Endodermal cell (in vitro differentiated cells): Measurements from ENCODE around the gene CES3. TPM values are rescaled to one million over a fixed set of nuclear protein-coding genes. Genes with fewer than 3 reads are reported as not detected.
"Not testable (repeated sequence)": the region's sequence is repeated elsewhere in the genome, so short reads cannot be mapped to it uniquely, and the experiment has no call there.

Experiments
- DNase-seq: peaks from one replicate; pipeline ENCODE4 v3.0.0-alpha.2; 2017
- H3K27ac ChIP-seq: 2 replicates; pipeline ENCODE4 v1.5.1; 2013; ENCODE audit warnings: mild to moderate bottlenecking, low read depth, low read length, moderate library complexity
- H3K27me3 ChIP-seq: 2 replicates; pipeline ENCODE4 v1.6.1; 2013; ENCODE audit warnings: mild to moderate bottlenecking, low read length, moderate library complexity; ENCODE audit not compliant: insufficient read depth, control insufficient read depth, poor library complexity, severe bottlenecking
- H3K36me3 ChIP-seq: 2 replicates; pipeline ENCODE4 v1.7.0; 2013; ENCODE audit warnings: mild to moderate bottlenecking, low read length, moderate library complexity; ENCODE audit not compliant: control insufficient read depth, insufficient read depth
- H3K4me1 ChIP-seq: one replicate; pipeline ENCODE4 v1.7.0; 2013; ENCODE audit warnings: low read length; ENCODE audit not compliant: control insufficient read depth, insufficient read depth
- H3K4me3 ChIP-seq: 2 replicates; pipeline ENCODE4 v1.5.1; 2013; ENCODE audit warnings: mild to moderate bottlenecking, low read length, moderate library complexity
- H3K9ac ChIP-seq: 2 replicates; pipeline ENCODE4 v1.6.1; 2013; ENCODE audit warnings: mild to moderate bottlenecking, low read length, moderate library complexity; ENCODE audit not compliant: poor library complexity, severe bottlenecking; ENCODE audit errors: extremely low read depth
- H3K9me3 ChIP-seq: 2 replicates; pipeline ENCODE4 v1.6.1; 2013; ENCODE audit warnings: mild to moderate bottlenecking, low read length, moderate library complexity; ENCODE audit not compliant: control insufficient read depth
- H3K27ac Mint-ChIP-seq: 2 replicates; pipeline ENCODE4 v1.8.0; 2020; ENCODE audit warnings: mixed read lengths
- H3K27me3 Mint-ChIP-seq: 2 replicates; pipeline ENCODE4 v1.8.0; 2021; ENCODE audit warnings: mild to moderate bottlenecking, mixed read lengths; ENCODE audit not compliant: insufficient read depth
- H3K36me3 Mint-ChIP-seq: 2 replicates; pipeline ENCODE4 v1.8.0; 2020; ENCODE audit warnings: low read depth, mixed read lengths
- H3K4me1 Mint-ChIP-seq: 2 replicates; pipeline ENCODE4 v1.8.0; 2020; ENCODE audit warnings: mixed read lengths
- H3K4me3 Mint-ChIP-seq: 2 replicates; pipeline ENCODE4 v1.8.0; 2020; ENCODE audit warnings: mild to moderate bottlenecking, moderate library complexity, mixed read lengths
- H3K9me3 Mint-ChIP-seq: 2 replicates; pipeline ENCODE4 v1.8.0; 2020; ENCODE audit warnings: mild to moderate bottlenecking, mixed read lengths
- WGBS, 2 experiments: methylation state at CpG; one replicate each; pipeline versions ENCODE4 v1.1.5 to v1.1.7; 2013; ENCODE audit warnings: missing lambda C conversion rate in 2 of 2, mixed read lengths in 1 of 2; ENCODE audit not compliant: insufficient coverage in 1 of 2, insufficient read length in 1 of 2; 5-methylcytosine and 5-hydroxymethylcytosine counted together
- total RNA-seq, 2 donors: library from RNA; stranded (reverse); fragmentation: NEBNext Ultra II Directional in 1 of 2; extraction: Animal tissue kit (Norgen Biotek cat#: 25700) in 1 of 2; gene quantifications; 2 replicates in 1 of 2; 3 replicates in 1 of 2; pipeline ENCODE4 v1.2.1, GENCODE V29; 2021
- TF ChIP-seq, protein P1 (sequence below): fragments of 200-600 bp; sonication (generic); conservative IDR thresholded peaks from 2 replicates; pipeline ENCODE4 v1.5.0; 2021; ENCODE audit warnings: antibody characterized with exemption, mild to moderate bottlenecking

The CES3 gene
- total RNA-seq, 2 donors from 2014 or later, result 2.7 to 3.8 TPM

GRCh38 chr16:66943426-66944053 is 17.5 kb upstream of the CES3 start:
- peaks cover 26% of the 10 kb centered on the region for H3K36me3 ChIP-seq
- H3K4me1 Mint-ChIP-seq, result no peaks in the 10 kb centered on the region
- no peak for DNase-seq
- H3K27me3 Mint-ChIP-seq, result peaks cover 6% of the 10 kb centered on the region
- no peaks in the 10 kb centered on the region for H3K9me3 Mint-ChIP-seq
- H3K4me1 ChIP-seq, result no peaks in the 10 kb centered on the region
- H3K4me3 ChIP-seq, result no peak overlapping the region
- TF ChIP-seq, protein P1, sequence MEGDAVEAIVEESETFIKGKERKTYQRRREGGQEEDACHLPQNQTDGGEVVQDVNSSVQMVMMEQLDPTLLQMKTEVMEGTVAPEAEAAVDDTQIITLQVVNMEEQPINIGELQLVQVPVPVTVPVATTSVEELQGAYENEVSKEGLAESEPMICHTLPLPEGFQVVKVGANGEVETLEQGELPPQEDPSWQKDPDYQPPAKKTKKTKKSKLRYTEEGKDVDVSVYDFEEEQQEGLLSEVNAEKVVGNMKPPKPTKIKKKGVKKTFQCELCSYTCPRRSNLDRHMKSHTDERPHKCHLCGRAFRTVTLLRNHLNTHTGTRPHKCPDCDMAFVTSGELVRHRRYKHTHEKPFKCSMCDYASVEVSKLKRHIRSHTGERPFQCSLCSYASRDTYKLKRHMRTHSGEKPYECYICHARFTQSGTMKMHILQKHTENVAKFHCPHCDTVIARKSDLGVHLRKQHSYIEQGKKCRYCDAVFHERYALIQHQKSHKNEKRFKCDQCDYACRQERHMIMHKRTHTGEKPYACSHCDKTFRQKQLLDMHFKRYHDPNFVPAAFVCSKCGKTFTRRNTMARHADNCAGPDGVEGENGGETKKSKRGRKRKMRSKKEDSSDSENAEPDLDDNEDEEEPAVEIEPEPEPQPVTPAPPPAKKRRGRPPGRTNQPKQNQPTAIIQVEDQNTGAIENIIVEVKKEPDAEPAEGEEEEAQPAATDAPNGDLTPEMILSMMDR, result no peak
- no peak overlapping the region for H3K27ac ChIP-seq
- H3K36me3 Mint-ChIP-seq, result peaks cover 23% of the 10 kb centered on the region
- WGBS, 2 experiments, result 95 to 100% methylated on average over 10 to 15 of the region's 15 CpGs
- H3K27ac Mint-ChIP-seq, result no peak overlapping the region
- H3K27me3 ChIP-seq, result peaks cover 14% of the 10 kb centered on the region
- H3K4me3 Mint-ChIP-seq, result no peak overlapping the region
- H3K9me3 ChIP-seq, result no peaks in the 10 kb centered on the region
- no peak overlapping the region for H3K9ac ChIP-seq

GRCh38 chr16:66944054-66944441 is 17.0 kb upstream of the CES3 start:
- H3K4me1 Mint-ChIP-seq, result no peaks in the 10 kb centered on the region
- H3K27me3 ChIP-seq, result peaks cover 19% of the 10 kb centered on the region
- no peak for DNase-seq

DNA sequence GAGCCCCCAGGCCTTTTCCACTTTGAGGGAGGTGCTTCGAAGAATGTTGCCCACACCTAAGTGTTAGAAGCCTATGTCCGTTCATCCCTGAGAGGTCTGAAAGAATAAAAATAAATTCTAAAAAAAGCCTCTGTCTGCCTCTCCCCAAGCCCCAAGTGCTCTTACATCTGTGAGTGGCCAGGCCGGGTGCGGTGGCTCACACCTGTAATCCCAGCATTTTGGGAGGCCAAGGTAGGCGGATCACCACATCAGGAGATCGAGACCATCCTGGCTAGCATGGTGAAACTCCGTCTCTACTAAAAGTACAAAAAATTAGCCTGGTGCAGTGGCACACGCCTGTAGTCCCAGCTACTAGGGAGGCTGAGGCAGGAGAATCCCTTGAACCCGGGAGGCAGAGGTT is 16.1 kb upstream of the CES3 start:
- 92 to 100% methylated on average over 7 to 9 of the region's 9 CpGs for WGBS, 2 experiments
- peaks cover 16% of the 10 kb centered on the region for H3K36me3 ChIP-seq
- DNase-seq, H3K4me3 Mint-ChIP-seq, H3K27ac Mint-ChIP-seq, H3K9me3 ChIP-seq, H3K4me1 ChIP-seq, H3K4me1 Mint-ChIP-seq, H3K9me3 Mint-ChIP-seq, H3K9ac ChIP-seq, H3K4me3 ChIP-seq, H3K27ac ChIP-seq: not testable (repeated sequence)
- H3K36me3 Mint-ChIP-seq, result peaks cover 23% of the 10 kb centered on the region
- H3K27me3 Mint-ChIP-seq, result peaks cover 13% of the 10 kb centered on the region
- H3K27me3 ChIP-seq, result peaks cover 28% of the 10 kb centered on the region

More at GRCh38 chr16:66944054-66944441, 17.0 kb upstream of the CES3 start:
- no peak overlapping the region for H3K4me3 ChIP-seq
- no peak overlapping the region for H3K4me3 Mint-ChIP-seq
- H3K4me1 ChIP-seq, result no peaks in the 10 kb centered on the region
- WGBS, 2 experiments, result 100% methylated on average over 3 of the region's 5 CpGs; no CpG with 5 or more reads in 1 of the 2 experiments
- H3K36me3 Mint-ChIP-seq, result peaks cover 23% of the 10 kb centered on the region
- no peak overlapping the region for H3K9ac ChIP-seq
- TF ChIP-seq, protein P1, result no peak
- no peaks in the 10 kb centered on the region for H3K9me3 Mint-ChIP-seq
- H3K9me3 ChIP-seq, result no peaks in the 10 kb centered on the region
- peaks cover 25% of the 10 kb centered on the region for H3K36me3 ChIP-seq
- peaks cover 9% of the 10 kb centered on the region for H3K27me3 Mint-ChIP-seq
- no peak overlapping the region for H3K27ac Mint-ChIP-seq
- no peak overlapping the region for H3K27ac ChIP-seq

DNA sequence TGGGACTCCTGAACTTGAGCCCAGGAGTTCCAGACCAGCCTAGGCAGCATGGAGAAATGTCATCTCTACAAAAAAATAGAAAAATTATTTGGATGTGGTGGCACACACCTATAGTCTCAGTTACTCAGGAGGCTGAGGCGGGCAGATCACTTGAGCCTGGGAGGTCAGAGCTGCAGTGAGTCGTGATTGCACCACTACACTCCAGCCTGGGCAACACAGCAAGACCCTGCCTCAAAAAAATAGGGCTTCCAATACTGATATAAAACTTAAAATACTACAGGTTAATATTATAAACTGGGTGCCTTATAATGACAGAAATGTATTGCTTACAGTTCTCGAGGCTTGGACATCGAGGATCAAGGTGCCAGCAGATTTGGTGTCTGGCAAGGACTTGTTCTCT is 15.1 kb upstream of the CES3 start:
- H3K27me3 ChIP-seq, result peaks cover 33% of the 10 kb centered on the region
- Mint-ChIP-seq H3K27me3 (peaks cover 13% of the 10 kb centered on the region), H3K36me3 (peaks cover 23% of the 10 kb centered on the region), H3K27ac (no peak overlapping the region), H3K9me3 (no peaks in the 10 kb centered on the region), H3K4me1 (no peaks in the 10 kb centered on the region), H3K4me3 (no peak overlapping the region)
- H3K4me3 ChIP-seq, result no peak overlapping the region
- no peak overlapping the region for H3K27ac ChIP-seq
- TF ChIP-seq, protein P1, result no peak
- H3K4me1 ChIP-seq, result no peaks in the 10 kb centered on the region
- DNase-seq, result no peak
- 90% methylated on average over 4 of the region's 4 CpGs for WGBS, 2 experiments
- peaks cover under 1% of the 10 kb centered on the region for H3K9me3 ChIP-seq
- H3K9ac ChIP-seq, result no peak overlapping the region
- H3K36me3 ChIP-seq, result peaks cover 9% of the 10 kb centered on the region
